ENCODE data around the gene PRKCE. TPM values are rescaled to one million over a fixed set of nuclear protein-coding genes. Genes with fewer than 3 reads are reported as not detected.

PRKCE gene
- polyA plus RNA-seq, 1 of the 3 experiments (the other 2 are of a cell fraction), result 16.3 TPM

GRCh38 chr2:46173636-46174250 lies 522.3 kb downstream of the PRKCE start:
- H3F3A ChIP-seq (replicated peaks; ENCODE audit: insufficient read depth), result peaks cover 30% of the 10 kb centered on the region
- no peak overlapping the region for H3K27ac ChIP-seq (ENCODE audit: low read depth in 2 of 2, low read length in 1 of 2)
- POLR2A ChIA-PET, result no interaction called here
- H3K79me2 ChIP-seq (ENCODE audit: insufficient read depth), result no peaks in the 10 kb centered on the region
- no peak for DNase-seq
- no peak overlapping the region for H3K9ac ChIP-seq
- CTCF ChIA-PET, result interaction anchor here (0.9 to 2.1 kb wide), 4 partner anchors 10 to 121 kb away, joined by 3 to 6 read pairs (median 4); no protein-coding TSS in a partner anchor
- TF ChIP-seq TAF1 (IDR thresholded peaks at IDR 0.05; ENCODE audit: borderline replicate concordance, low read depth, low read length) (no peak), RCOR1 (IDR thresholded peaks at IDR 0.05; ENCODE audit: low read length) (no peak), SIN3A (IDR thresholded peaks at IDR 0.05; ENCODE audit: borderline replicate concordance, low read depth, low read length) (no peak), ELF1 (IDR thresholded peaks at IDR 0.05) (no peak), IRF3 (IDR thresholded peaks at IDR 0.05; ENCODE audit: low read depth, low read length) (no peak)
- 91% methylated on average over 7 of the region's 7 CpGs for WGBS (ENCODE audit: low lambda C conversion rate)
- no peaks in the 10 kb centered on the region for H4K20me1 ChIP-seq (ENCODE audit: insufficient read depth)
- no peak overlapping the region for H2AFZ ChIP-seq (ENCODE audit: low read depth)
- no peak overlapping the region for H3K4me2 ChIP-seq
- no peaks in the 10 kb centered on the region for H3K9me2 ChIP-seq
- no peaks in the 10 kb centered on the region for H3K27me3 ChIP-seq (ENCODE audit: insufficient read depth)
- no peaks in the 10 kb centered on the region for H3K9me3 ChIP-seq
- H3K4me1 ChIP-seq (ENCODE audit: control insufficient read depth in 1 of 2, insufficient read depth in 2 of 2, low read depth in 1 of 2, low read length in 1 of 2), result peaks cover 24 to 44% of the 10 kb centered on the region in 2 experiments
- peaks cover 0 to 7% of the 10 kb centered on the region in 2 experiments for H3K36me3 ChIP-seq (replicated peaks in 1 of 2; ENCODE audit: control insufficient read depth in 1 of 2, insufficient read depth in 2 of 2, low read length in 1 of 2)
- H3K4me3 ChIP-seq (ENCODE audit: low read depth in 2 of 2, low read length in 1 of 2), result no peak overlapping the region

GRCh38 chr2:46174345-46175170 lies 523.1 kb downstream of the PRKCE start:
- Histone ChIP-seq H3K79me2 (ENCODE audit: insufficient read depth) (no peaks in the 10 kb centered on the region), H3K27me3 (ENCODE audit: insufficient read depth) (no peaks in the 10 kb centered on the region), H4K20me1 (ENCODE audit: insufficient read depth) (no peaks in the 10 kb centered on the region), H3K9me2 (no peaks in the 10 kb centered on the region), H2AFZ (ENCODE audit: low read depth) (no peak overlapping the region), H3K27ac (ENCODE audit: low read depth in 2 of 2, low read length in 1 of 2) (no peak overlapping the region), H3K9me3 (no peaks in the 10 kb centered on the region), H3K36me3 (replicated peaks in 1 of 2; ENCODE audit: control insufficient read depth in 1 of 2, insufficient read depth in 2 of 2, low read length in 1 of 2) (peaks cover 0 to 7% of the 10 kb centered on the region in 2 experiments), H3K4me3 (ENCODE audit: low read depth in 2 of 2, low read length in 1 of 2) (no peak overlapping the region), H3F3A (replicated peaks; ENCODE audit: insufficient read depth) (peaks cover 35% of the 10 kb centered on the region), H3K4me2 (no peak overlapping the region), H3K9ac (no peak overlapping the region), H3K4me1 (ENCODE audit: control insufficient read depth in 1 of 2, insufficient read depth in 2 of 2, low read depth in 1 of 2, low read length in 1 of 2) (peaks cover 33 to 45% of the 10 kb centered on the region in 2 experiments)
- CTCF ChIA-PET, result interaction anchor here (1.1 to 2.1 kb wide), 3 partner anchors 11 to 120 kb away, joined by 3 to 6 read pairs (median 4); no protein-coding TSS in a partner anchor
- POLR2A ChIA-PET, result no interaction called here
- 81% methylated on average over 12 of the region's 14 CpGs for WGBS (ENCODE audit: low lambda C conversion rate)
- DNase-seq, result no peak
- TF ChIP-seq TCF12 (IDR thresholded peaks at IDR 0.05) (no peak), CHD2 (IDR thresholded peaks at IDR 0.05; ENCODE audit: low read length, partially characterized antibody) (no peak), SIN3A (IDR thresholded peaks at IDR 0.05; ENCODE audit: borderline replicate concordance, low read depth, low read length) (no peak), GATA2 (CRISPR knock-in tag; IDR thresholded peaks at IDR 0.05) (peak; percentile 84), EP300 (IDR thresholded peaks at IDR 0.05; ENCODE audit: borderline replicate concordance in 1 of 2, low read depth in 1 of 2, low read length in 1 of 2) (peak in 1 of 2 experiments; percentile 42; a peak in 1 of 4 replicates), PBX3 (IDR thresholded peaks at IDR 0.05) (no peak), IRF3 (IDR thresholded peaks at IDR 0.05; ENCODE audit: low read depth, low read length) (no peak), TEAD4 (IDR thresholded peaks at IDR 0.05; ENCODE audit: borderline replicate concordance, insufficient read depth) (no peak)

Data from SK-N-SH (cell line).